ENCODE measurements around the gene OR9A2.

Gene OR9A2

GRCh38 chr7:143038635-143039034 is 11.7 kb upstream of the OR9A2 start:
- H2AFZ ChIP-seq (ENCODE audit: low read length) = no peak overlapping the region
- no peaks in the 10 kb centered on the region for H3F3A ChIP-seq (ENCODE audit: insufficient read depth, low read length)
- H4K20me1 ChIP-seq (ENCODE audit: insufficient read depth, low read length) = no peaks in the 10 kb centered on the region
- H3K79me2 ChIP-seq (ENCODE audit: low read length) = no peaks in the 10 kb centered on the region
- no peaks in the 10 kb centered on the region for H3K9me3 ChIP-seq (replicated peaks; ENCODE audit: insufficient read depth, low read length)
- TF ChIP-seq EZH2 (optimal IDR thresholded peaks at IDR 0.05; ENCODE audit: low read depth, low read length) = no peak
- no peak for TF ChIP-seq EZH2phosphoT487 (IDR thresholded peaks at IDR 0.05; ENCODE audit: low read length)
- TF ChIP-seq CTCF (IDR thresholded peaks at IDR 0.05; ENCODE audit: low read length) = no peak
- no peaks in the 10 kb centered on the region for H3K9me2 ChIP-seq (replicated peaks; ENCODE audit: insufficient read depth, low read length)
- H3K27ac ChIP-seq (ENCODE audit: low read length) = no peak overlapping the region
- H3K4me2 ChIP-seq (ENCODE audit: low read depth, low read length) = no peak overlapping the region
- H3K27me3 ChIP-seq (replicated peaks; ENCODE audit: insufficient read depth, low read length) = no peaks in the 10 kb centered on the region
- peaks cover 13% of the 10 kb centered on the region for H3K4me1 ChIP-seq (ENCODE audit: low read length)
- no peak for DNase-seq
- H3K4me3 ChIP-seq (ENCODE audit: low read length) = no peak overlapping the region
- H3K36me3 ChIP-seq (replicated peaks; ENCODE audit: insufficient read depth, low read length) = no peaks in the 10 kb centered on the region
- H3K9ac ChIP-seq (ENCODE audit: low read length) = no peak overlapping the region

GRCh38 chr7:143027683-143028082 is 751 bp upstream of the OR9A2 start:
- TF ChIP-seq CTCF (IDR thresholded peaks at IDR 0.05; ENCODE audit: low read length) = no peak
- TF ChIP-seq EZH2 (optimal IDR thresholded peaks at IDR 0.05; ENCODE audit: low read depth, low read length) = no peak
- no peak for TF ChIP-seq EZH2phosphoT487 (IDR thresholded peaks at IDR 0.05; ENCODE audit: low read length)
- no peak overlapping the region for H2AFZ ChIP-seq (ENCODE audit: low read length)
- DNase-seq = no peak

GRCh38 chr7:143025371-143025770 is 1.6 kb downstream of the OR9A2 start:
- H3K9me3 ChIP-seq (replicated peaks; ENCODE audit: insufficient read depth, low read length) = no peaks in the 10 kb centered on the region
- no peaks in the 10 kb centered on the region for H3K27me3 ChIP-seq (replicated peaks; ENCODE audit: insufficient read depth, low read length)
- no peak overlapping the region for H3K4me3 ChIP-seq (ENCODE audit: low read length)
- H3F3A ChIP-seq (ENCODE audit: insufficient read depth, low read length) = no peaks in the 10 kb centered on the region
- H3K9ac ChIP-seq (ENCODE audit: low read length) = no peak overlapping the region
- H3K36me3 ChIP-seq (replicated peaks; ENCODE audit: insufficient read depth, low read length) = no peaks in the 10 kb centered on the region
- no peaks in the 10 kb centered on the region for H3K79me2 ChIP-seq (ENCODE audit: low read length)
- H4K20me1 ChIP-seq (ENCODE audit: insufficient read depth, low read length) = no peaks in the 10 kb centered on the region
- no peaks in the 10 kb centered on the region for H3K4me1 ChIP-seq (ENCODE audit: low read length)
- 0 out of 2 replicates have a peak, but pooled peaks cover 4% of the 10 kb centered on the region for H3K9me2 ChIP-seq (replicated peaks; ENCODE audit: insufficient read depth, low read length)
- no peak overlapping the region for H3K4me2 ChIP-seq (ENCODE audit: low read depth, low read length)
- TF ChIP-seq EZH2phosphoT487 (IDR thresholded peaks at IDR 0.05; ENCODE audit: low read length) (no peak), EZH2 (optimal IDR thresholded peaks at IDR 0.05; ENCODE audit: low read depth, low read length) (no peak), CTCF (IDR thresholded peaks at IDR 0.05; ENCODE audit: low read length) (no peak)
- H2AFZ ChIP-seq (ENCODE audit: low read length) = no peak overlapping the region
- no peak overlapping the region for H3K27ac ChIP-seq (ENCODE audit: low read length)
- no peak for DNase-seq

More at GRCh38 chr7:143027683-143028082, 751 bp upstream of the OR9A2 start:
- no peak overlapping the region for H3K27ac ChIP-seq (ENCODE audit: low read length)
- no peak overlapping the region for H3K9ac ChIP-seq (ENCODE audit: low read length)
- H3K36me3 ChIP-seq (replicated peaks; ENCODE audit: insufficient read depth, low read length) = no peaks in the 10 kb centered on the region
- no peak overlapping the region for H3K4me2 ChIP-seq (ENCODE audit: low read depth, low read length)
- H4K20me1 ChIP-seq (ENCODE audit: insufficient read depth, low read length) = no peaks in the 10 kb centered on the region
- H3F3A ChIP-seq (ENCODE audit: insufficient read depth, low read length) = no peaks in the 10 kb centered on the region
- H3K9me2 ChIP-seq (replicated peaks; ENCODE audit: insufficient read depth, low read length) = 0 out of 2 replicates have a peak, but pooled peaks cover 4% of the 10 kb centered on the region
- no peaks in the 10 kb centered on the region for H3K79me2 ChIP-seq (ENCODE audit: low read length)
- no peaks in the 10 kb centered on the region for H3K9me3 ChIP-seq (replicated peaks; ENCODE audit: insufficient read depth, low read length)
- H3K4me3 ChIP-seq (ENCODE audit: low read length) = no peak overlapping the region
- no peaks in the 10 kb centered on the region for H3K27me3 ChIP-seq (replicated peaks; ENCODE audit: insufficient read depth, low read length)
- H3K4me1 ChIP-seq (ENCODE audit: low read length) = no peaks in the 10 kb centered on the region
